ENCODE measurements around the gene NLRP1.
"Not testable (repeated sequence)": the region's sequence is repeated elsewhere in the genome, so short reads cannot be mapped to it uniquely, and the experiment has no call there.

NLRP1 gene

GRCh38 chr17:5585287-5585794 is 1.0 kb upstream of the NLRP1 start:
- Histone ChIP-seq H3K4me1 (ENCODE audit: control insufficient read depth, insufficient read depth, low read length) (peaks cover 22% of the 10 kb centered on the region), H3K27me3 (ENCODE audit: control insufficient read depth, insufficient read depth, low read length) (no peaks in the 10 kb centered on the region), H3K9me3 (ENCODE audit: control insufficient read depth, low read length) (no peaks in the 10 kb centered on the region), H3K4me3 (ENCODE audit: low read length) (no peak overlapping the region), H3K9ac (ENCODE audit: low read length) (no peak overlapping the region), H3K36me3 (ENCODE audit: control insufficient read depth, insufficient read depth, low read length) (no peaks in the 10 kb centered on the region)

- Histone ChIP-seq H3K9me3 (ENCODE audit: control insufficient read depth, low read length) (no peaks in the 10 kb centered on the region), H3K27me3 (ENCODE audit: control insufficient read depth, insufficient read depth, low read length) (no peaks in the 10 kb centered on the region), H3K4me3 (ENCODE audit: low read length) (no peak overlapping the region), H3K36me3 (ENCODE audit: control insufficient read depth, insufficient read depth, low read length) (no peaks in the 10 kb centered on the region), H3K4me1 (ENCODE audit: control insufficient read depth, insufficient read depth, low read length) (peaks cover 22% of the 10 kb centered on the region), H3K9ac (ENCODE audit: low read length) (peak overlapping the region; percentile 74)
Measured at GRCh38 chr17:5583426-5584382, 605 bp downstream of the NLRP1 start.

- no peak overlapping the region for H3K4me3 ChIP-seq (ENCODE audit: low read length)
- H3K9me3 ChIP-seq (ENCODE audit: control insufficient read depth, low read length) = no peaks in the 10 kb centered on the region
- no peaks in the 10 kb centered on the region for H3K27me3 ChIP-seq (ENCODE audit: control insufficient read depth, insufficient read depth, low read length)
- H3K36me3 ChIP-seq (ENCODE audit: control insufficient read depth, insufficient read depth, low read length) = no peaks in the 10 kb centered on the region
- no peak overlapping the region for H3K9ac ChIP-seq (ENCODE audit: low read length)
- peaks cover 22% of the 10 kb centered on the region for H3K4me1 ChIP-seq (ENCODE audit: control insufficient read depth, insufficient read depth, low read length)
Measured at GRCh38 chr17:5582209-5583185, 1.8 kb downstream of the NLRP1 start.

GRCh38 chr17:5581655-5582054 is 2.7 kb downstream of the NLRP1 start:
- Histone ChIP-seq H3K9me3 (ENCODE audit: control insufficient read depth, low read length) (no peaks in the 10 kb centered on the region), H3K4me3 (ENCODE audit: low read length) (no peak overlapping the region), H3K4me1 (ENCODE audit: control insufficient read depth, insufficient read depth, low read length) (peaks cover 22% of the 10 kb centered on the region), H3K27me3 (ENCODE audit: control insufficient read depth, insufficient read depth, low read length) (no peaks in the 10 kb centered on the region), H3K9ac (ENCODE audit: low read length) (no peak overlapping the region), H3K36me3 (ENCODE audit: control insufficient read depth, insufficient read depth, low read length) (no peaks in the 10 kb centered on the region)

GRCh38 chr17:5580969-5581368 is 3.3 kb downstream of the NLRP1 start:
- H3K4me1 ChIP-seq (ENCODE audit: control insufficient read depth, insufficient read depth, low read length) = peaks cover 17% of the 10 kb centered on the region

GRCh38 chr17:5580367-5580766 is 3.9 kb downstream of the NLRP1 start:
- Histone ChIP-seq H3K4me1 (ENCODE audit: control insufficient read depth, insufficient read depth, low read length) (peaks cover 16% of the 10 kb centered on the region), H3K36me3 (ENCODE audit: control insufficient read depth, insufficient read depth, low read length) (no peaks in the 10 kb centered on the region), H3K4me3 (ENCODE audit: low read length) (no peak overlapping the region), H3K27me3 (ENCODE audit: control insufficient read depth, insufficient read depth, low read length) (no peaks in the 10 kb centered on the region), H3K9ac (ENCODE audit: low read length) (no peak overlapping the region), H3K9me3 (ENCODE audit: control insufficient read depth, low read length) (no peaks in the 10 kb centered on the region)

More at GRCh38 chr17:5580969-5581368, 3.3 kb downstream of the NLRP1 start:
- no peak overlapping the region for H3K4me3 ChIP-seq (ENCODE audit: low read length)
- H3K9ac ChIP-seq (ENCODE audit: low read length) = no peak overlapping the region
- H3K36me3 ChIP-seq (ENCODE audit: control insufficient read depth, insufficient read depth, low read length) = no peaks in the 10 kb centered on the region
- no peaks in the 10 kb centered on the region for H3K9me3 ChIP-seq (ENCODE audit: control insufficient read depth, low read length)
- H3K27me3 ChIP-seq (ENCODE audit: control insufficient read depth, insufficient read depth, low read length) = no peaks in the 10 kb centered on the region

- not testable (repeated sequence) for H3K36me3 ChIP-seq (ENCODE audit: control insufficient read depth, insufficient read depth, low read length); H3K4me3 ChIP-seq (ENCODE audit: low read length); H3K9ac ChIP-seq (ENCODE audit: low read length); H3K27me3 ChIP-seq (ENCODE audit: control insufficient read depth, insufficient read depth, low read length); H3K9me3 ChIP-seq (ENCODE audit: control insufficient read depth, low read length); H3K4me1 ChIP-seq (ENCODE audit: control insufficient read depth, insufficient read depth, low read length)
Measured at GRCh38 chr17:5578768-5579167, 5.5 kb downstream of the NLRP1 start.

- not testable (repeated sequence) for H3K36me3 ChIP-seq (ENCODE audit: control insufficient read depth, insufficient read depth, low read length); H3K27me3 ChIP-seq (ENCODE audit: control insufficient read depth, insufficient read depth, low read length); H3K4me1 ChIP-seq (ENCODE audit: control insufficient read depth, insufficient read depth, low read length); H3K9ac ChIP-seq (ENCODE audit: low read length); H3K4me3 ChIP-seq (ENCODE audit: low read length); H3K9me3 ChIP-seq (ENCODE audit: control insufficient read depth, low read length)
Measured at GRCh38 chr17:5573017-5573416, 11.3 kb downstream of the NLRP1 start.

GRCh38 chr17:5571281-5571680 is 13.0 kb downstream of the NLRP1 start:
- H3K9ac ChIP-seq (ENCODE audit: low read length) = no peak overlapping the region
- H3K4me3 ChIP-seq (ENCODE audit: low read length) = no peak overlapping the region
- H3K27me3 ChIP-seq (ENCODE audit: control insufficient read depth, insufficient read depth, low read length) = no peaks in the 10 kb centered on the region
- H3K36me3 ChIP-seq (ENCODE audit: control insufficient read depth, insufficient read depth, low read length) = no peaks in the 10 kb centered on the region
- H3K4me1 ChIP-seq (ENCODE audit: control insufficient read depth, insufficient read depth, low read length) = no peaks in the 10 kb centered on the region
- H3K9me3 ChIP-seq (ENCODE audit: control insufficient read depth, low read length) = no peaks in the 10 kb centered on the region

- Histone ChIP-seq H3K9ac (ENCODE audit: low read length) (no peak overlapping the region), H3K4me3 (ENCODE audit: low read length) (no peak overlapping the region)
Measured at GRCh38 chr17:5565808-5566207, 18.5 kb downstream of the NLRP1 start.

GRCh38 chr17:5563456-5563855 is 20.9 kb downstream of the NLRP1 start:
- Histone ChIP-seq H3K4me3 (ENCODE audit: low read length) (no peak overlapping the region), H3K9me3 (ENCODE audit: control insufficient read depth, low read length) (no peaks in the 10 kb centered on the region), H3K9ac (ENCODE audit: low read length) (no peak overlapping the region), H3K36me3 (ENCODE audit: control insufficient read depth, insufficient read depth, low read length) (no peaks in the 10 kb centered on the region), H3K27me3 (ENCODE audit: control insufficient read depth, insufficient read depth, low read length) (no peaks in the 10 kb centered on the region), H3K4me1 (ENCODE audit: control insufficient read depth, insufficient read depth, low read length) (no peaks in the 10 kb centered on the region)

More at GRCh38 chr17:5565808-5566207, 18.5 kb downstream of the NLRP1 start:
- H3K27me3 ChIP-seq (ENCODE audit: control insufficient read depth, insufficient read depth, low read length) = no peaks in the 10 kb centered on the region
- no peaks in the 10 kb centered on the region for H3K9me3 ChIP-seq (ENCODE audit: control insufficient read depth, low read length)
- H3K36me3 ChIP-seq (ENCODE audit: control insufficient read depth, insufficient read depth, low read length) = no peaks in the 10 kb centered on the region
- no peaks in the 10 kb centered on the region for H3K4me1 ChIP-seq (ENCODE audit: control insufficient read depth, insufficient read depth, low read length)
